HCT116 (cell line): ENCODE data around the gene CLP1. TPM values are rescaled to one million over a fixed set of nuclear protein-coding genes. Genes with fewer than 3 reads are reported as not detected.

ENCODE experiments used
- ATAC-seq: fragments of 200-7000 bp; cut with Tn5 transposase; 2 replicates; pipeline ENCODE4 v1.9.1; 2020; ENCODE audit warnings: mild to moderate bottlenecking, moderate library complexity
- BruUV-seq: library from RNA; stranded (reverse); fragments of 400-500 nt; replicated peaks from 2 replicates; lab custom pipeline; 2021; lab: Mats Ljungman, UMichigan
- CTCF ChIA-PET: fragments of 300-600 bp; sonication (Branson Sonifier 250); formaldehyde crosslinking; loops from one replicate; lab custom pipeline; 2021; ENCODE audit warnings: antibody characterized with exemption; lab: Charles Lee
- POLR2A ChIA-PET: fragments of 300-600, 350-600 bp; sonication (Branson Sonifier 250); formaldehyde crosslinking; loops from one replicate; lab custom pipeline; 2021; ENCODE audit warnings: antibody characterized with exemption; lab: Charles Lee
- RAD21 ChIA-PET, 2 experiments: fragments of 300-600 bp; sonication (Branson Sonifier 250); formaldehyde crosslinking; loops; one replicate each; lab custom pipeline; 2023; ENCODE audit warnings: low total read pairs in 2 of 2; ENCODE audit not compliant: uncharacterized antibody in 2 of 2, unreplicated experiment in 2 of 2, low non-redundant PET in 1 of 2; lab: Charles Lee
- DNase-seq: peaks from one replicate; pipeline ENCODE4 v3.0.0-alpha.2; 2010; ENCODE audit warnings: low read depth, low spot score
- H2AFZ ChIP-seq: fragments of 200-600 bp; shearing (Covaris generic), sonication (generic); 2 replicates; pipeline ENCODE4 v1.6.1; 2017; ENCODE audit warnings: low read depth, mixed run types, mixed read lengths, antibody characterized with exemption, low read length; ENCODE audit not compliant: poor library complexity, severe bottlenecking
- H3K27ac ChIP-seq: 2 replicates; pipeline ENCODE4 v1.5.1; 2012; ENCODE audit warnings: low read depth, low read length
- H3K27me3 ChIP-seq: fragments of 200-600 bp; sonication (generic); 2 replicates; pipeline ENCODE4 v1.6.1; 2016; ENCODE audit warnings: mixed run types, low read length, mixed read lengths; ENCODE audit not compliant: insufficient read depth
- H3K36me3 ChIP-seq, 2 experiments: fragments of 200-500 bp in 1 of 2; fragments of 200-600 bp in 1 of 2; sonication (Bioruptor generic) in 1 of 2; sonication (generic) in 1 of 2; 2 replicates each; pipeline versions ENCODE4 v1.5.1 to v1.6.1; 2014 to 2016; ENCODE audit warnings: low read length in 2 of 2, inconsistent platforms in 1 of 2, mixed read lengths in 1 of 2, mixed run types in 1 of 2; ENCODE audit not compliant: insufficient read depth in 2 of 2, control insufficient read depth in 1 of 2
- H3K4me1 ChIP-seq, 2 experiments: fragments of 200-600 bp in 1 of 2; sonication (generic) in 1 of 2; 2 replicates each; pipeline versions ENCODE4 v1.5.1 to v1.6.1; 2012 to 2017; ENCODE audit warnings: low read length in 2 of 2, inconsistent platforms in 1 of 2, mild to moderate bottlenecking in 1 of 2, mixed read lengths in 1 of 2, mixed run types in 1 of 2, moderate library complexity in 1 of 2; ENCODE audit not compliant: insufficient read depth in 2 of 2, control insufficient read depth in 1 of 2
- H3K4me2 ChIP-seq: fragments of 200-600 bp; sonication (generic); 2 replicates; pipeline ENCODE4 v1.6.1; 2017; ENCODE audit warnings: mixed run types, low read length, mixed read lengths
- H3K4me3 ChIP-seq, 2 experiments: fragments of 200-600 bp in 1 of 2; sonication (generic) in 1 of 2; replicated peaks in 1 of 2; 2 replicates each; pipeline ENCODE4 v1.5.1; 2011 to 2016; ENCODE audit warnings: low read length in 2 of 2, control low read depth in 1 of 2, low read depth in 1 of 2, mild to moderate bottlenecking in 1 of 2, mixed read lengths in 1 of 2, mixed run types in 1 of 2
- H3K79me2 ChIP-seq: fragments of 200-600 bp; sonication (generic); 2 replicates; pipeline ENCODE4 v1.6.1; 2017; ENCODE audit warnings: mild to moderate bottlenecking, mixed run types, low read length, moderate library complexity, mixed read lengths; ENCODE audit not compliant: insufficient read depth
- H3K9ac ChIP-seq: fragments of 200-600 bp; sonication (generic); 2 replicates; pipeline ENCODE4 v1.6.1; 2016; ENCODE audit warnings: low read length, mixed read lengths
- H3K9me2 ChIP-seq: fragments of 200-600 bp; sonication (generic), shearing (Covaris generic); 2 replicates; pipeline ENCODE4 v1.6.1; 2017; ENCODE audit warnings: mixed run types, mild to moderate bottlenecking, moderate library complexity; ENCODE audit not compliant: insufficient read depth
- H3K9me3 ChIP-seq, 2 experiments: fragments of 200-500 bp in 1 of 2; fragments of 200-600 bp in 1 of 2; sonication (Bioruptor generic) in 1 of 2; sonication (generic) in 1 of 2; 2 replicates each; pipeline ENCODE4 v1.6.1; 2014 to 2017; ENCODE audit warnings: low read length in 2 of 2, mixed read lengths in 2 of 2, inconsistent platforms in 1 of 2, low read depth in 1 of 2, mild to moderate bottlenecking in 1 of 2, mixed run types in 1 of 2, moderate library complexity in 1 of 2; ENCODE audit not compliant: control insufficient read depth in 1 of 2, insufficient read depth in 1 of 2
- H4K20me1 ChIP-seq: fragments of 200-600 bp; sonication (generic), shearing (Covaris generic); 2 replicates; pipeline ENCODE4 v1.6.1; 2017; ENCODE audit warnings: mixed run types, mild to moderate bottlenecking, moderate library complexity; ENCODE audit not compliant: insufficient read depth
- CBX3 ChIP-seq: IDR thresholded peaks from 2 replicates; pipeline ENCODE4 v1.6.1; 2012; ENCODE audit warnings: low read depth
- EGR1 ChIP-seq: IDR thresholded peaks from 2 replicates; pipeline ENCODE4 v1.6.1; 2012; ENCODE audit warnings: low read depth
- ELF1 ChIP-seq: IDR thresholded peaks from 2 replicates; pipeline ENCODE4 v1.6.1; 2012; ENCODE audit warnings: low read depth, borderline replicate concordance
- EZH2phosphoT487 ChIP-seq: fragments of 200-600 bp; IDR thresholded peaks from 2 replicates; pipeline ENCODE4 v1.6.1; 2018; ENCODE audit warnings: antibody characterized with exemption, borderline replicate concordance
- RAD21 ChIP-seq: IDR thresholded peaks from 2 replicates; pipeline ENCODE4 v1.6.1; 2012; ENCODE audit warnings: low read depth, mild to moderate bottlenecking
- TCF7L2 ChIP-seq: IDR thresholded peaks from 2 replicates; pipeline ENCODE4 v1.7.0; 2011; ENCODE audit warnings: borderline replicate concordance, inconsistent platforms; ENCODE audit not compliant: insufficient read depth, insufficient read length; ENCODE audit errors: extremely low read depth
- intact Hi-C: fragments of 100-400 bp; cut with micrococcal nuclease; formaldehyde crosslinking; loops from 2 replicates; pipeline ENCODE4 v1.10.0; 2022
- total RNA-seq: library from RNA; stranded (reverse); gene quantifications from one replicate; pipeline ENCODE4 v1.2.1, GENCODE V29; 2021; ENCODE audit not compliant: unreplicated experiment
- TF ChIP-seq, protein P1 (sequence below): IDR thresholded peaks from 2 replicates; pipeline ENCODE4 v1.6.1; 2012
- TF ChIP-seq, protein P2 (sequence below): IDR thresholded peaks from 2 replicates; pipeline ENCODE4 v1.6.1; 2011; ENCODE audit warnings: mild to moderate bottlenecking, low read length, moderate library complexity; ENCODE audit not compliant: insufficient replicate concordance; ENCODE audit errors: extremely low read depth
- TF ChIP-seq, protein P3 (sequence below), 3 experiments: fragments of 200-600 bp in 1 of 3; sonication (generic) in 1 of 3; IDR thresholded peaks in 2 of 3; conservative IDR thresholded peaks in 1 of 3; 2 replicates each; pipeline ENCODE4 v1.5.1; 2012 to 2017; ENCODE audit warnings: low read depth in 2 of 3, low read length in 2 of 3, antibody characterized with exemption in 1 of 3, borderline replicate concordance in 1 of 3, control low read depth in 1 of 3, mild to moderate bottlenecking in 1 of 3, mixed read lengths in 1 of 3, mixed run types in 1 of 3, moderate library complexity in 1 of 3; ENCODE audit not compliant: insufficient read depth in 1 of 3
- TF ChIP-seq, protein P4 (sequence below): IDR thresholded peaks from 2 replicates; pipeline ENCODE4 v1.6.1; 2012

CLP1 gene
- total RNA-seq, 1 experiment from 2014 or later = 17.7 TPM

DNA sequence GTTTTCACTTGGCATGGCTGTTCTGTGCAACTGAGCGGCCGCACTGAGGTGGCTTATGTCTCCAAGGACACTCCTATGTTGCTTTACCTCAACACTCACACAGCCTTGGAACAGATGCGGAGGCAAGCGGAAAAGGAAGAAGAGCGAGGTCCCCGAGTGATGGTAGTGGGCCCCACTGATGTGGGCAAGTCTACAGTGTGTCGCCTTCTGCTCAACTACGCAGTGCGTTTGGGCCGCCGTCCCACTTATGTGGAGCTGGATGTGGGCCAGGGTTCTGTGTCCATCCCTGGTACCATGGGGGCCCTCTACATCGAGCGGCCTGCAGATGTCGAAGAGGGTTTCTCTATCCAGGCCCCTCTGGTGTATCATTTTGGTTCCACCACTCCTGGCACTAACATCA lies 2.1 kb downstream of the CLP1 start:
- peaks cover 7 to 11% of the 10 kb centered on the region in 2 experiments; a peak in 3 of 4 replicates for H3K4me1 ChIP-seq
- H3K9ac ChIP-seq = no peak overlapping the region
- H3K9me3 ChIP-seq = no peaks in the 10 kb centered on the region
- no peak overlapping the region for H2AFZ ChIP-seq
- TF ChIP-seq, protein P1, sequence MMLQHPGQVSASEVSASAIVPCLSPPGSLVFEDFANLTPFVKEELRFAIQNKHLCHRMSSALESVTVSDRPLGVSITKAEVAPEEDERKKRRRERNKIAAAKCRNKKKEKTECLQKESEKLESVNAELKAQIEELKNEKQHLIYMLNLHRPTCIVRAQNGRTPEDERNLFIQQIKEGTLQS = no peak
- TF ChIP-seq RAD21 (no peak), EZH2phosphoT487 (no peak), TCF7L2 (no peak), EGR1 (no peak), ELF1 (no peak), CBX3 (no peak)
- TF ChIP-seq, protein P2, sequence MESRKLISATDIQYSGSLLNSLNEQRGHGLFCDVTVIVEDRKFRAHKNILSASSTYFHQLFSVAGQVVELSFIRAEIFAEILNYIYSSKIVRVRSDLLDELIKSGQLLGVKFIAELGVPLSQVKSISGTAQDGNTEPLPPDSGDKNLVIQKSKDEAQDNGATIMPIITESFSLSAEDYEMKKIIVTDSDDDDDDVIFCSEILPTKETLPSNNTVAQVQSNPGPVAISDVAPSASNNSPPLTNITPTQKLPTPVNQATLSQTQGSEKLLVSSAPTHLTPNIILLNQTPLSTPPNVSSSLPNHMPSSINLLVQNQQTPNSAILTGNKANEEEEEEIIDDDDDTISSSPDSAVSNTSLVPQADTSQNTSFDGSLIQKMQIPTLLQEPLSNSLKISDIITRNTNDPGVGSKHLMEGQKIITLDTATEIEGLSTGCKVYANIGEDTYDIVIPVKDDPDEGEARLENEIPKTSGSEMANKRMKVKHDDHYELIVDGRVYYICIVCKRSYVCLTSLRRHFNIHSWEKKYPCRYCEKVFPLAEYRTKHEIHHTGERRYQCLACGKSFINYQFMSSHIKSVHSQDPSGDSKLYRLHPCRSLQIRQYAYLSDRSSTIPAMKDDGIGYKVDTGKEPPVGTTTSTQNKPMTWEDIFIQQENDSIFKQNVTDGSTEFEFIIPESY = no peak
- TF ChIP-seq, protein P3, sequence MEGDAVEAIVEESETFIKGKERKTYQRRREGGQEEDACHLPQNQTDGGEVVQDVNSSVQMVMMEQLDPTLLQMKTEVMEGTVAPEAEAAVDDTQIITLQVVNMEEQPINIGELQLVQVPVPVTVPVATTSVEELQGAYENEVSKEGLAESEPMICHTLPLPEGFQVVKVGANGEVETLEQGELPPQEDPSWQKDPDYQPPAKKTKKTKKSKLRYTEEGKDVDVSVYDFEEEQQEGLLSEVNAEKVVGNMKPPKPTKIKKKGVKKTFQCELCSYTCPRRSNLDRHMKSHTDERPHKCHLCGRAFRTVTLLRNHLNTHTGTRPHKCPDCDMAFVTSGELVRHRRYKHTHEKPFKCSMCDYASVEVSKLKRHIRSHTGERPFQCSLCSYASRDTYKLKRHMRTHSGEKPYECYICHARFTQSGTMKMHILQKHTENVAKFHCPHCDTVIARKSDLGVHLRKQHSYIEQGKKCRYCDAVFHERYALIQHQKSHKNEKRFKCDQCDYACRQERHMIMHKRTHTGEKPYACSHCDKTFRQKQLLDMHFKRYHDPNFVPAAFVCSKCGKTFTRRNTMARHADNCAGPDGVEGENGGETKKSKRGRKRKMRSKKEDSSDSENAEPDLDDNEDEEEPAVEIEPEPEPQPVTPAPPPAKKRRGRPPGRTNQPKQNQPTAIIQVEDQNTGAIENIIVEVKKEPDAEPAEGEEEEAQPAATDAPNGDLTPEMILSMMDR (IDR thresholded peaks at IDR 0.05 in 2 of 3, conservative IDR thresholded peaks at IDR 0.05 in 1 of 3; ENCODE audit: borderline replicate concordance in 1 of 3, insufficient read depth in 1 of 3, low read depth in 2 of 3, low read length in 2 of 3) = no peak
- TF ChIP-seq, protein P4, sequence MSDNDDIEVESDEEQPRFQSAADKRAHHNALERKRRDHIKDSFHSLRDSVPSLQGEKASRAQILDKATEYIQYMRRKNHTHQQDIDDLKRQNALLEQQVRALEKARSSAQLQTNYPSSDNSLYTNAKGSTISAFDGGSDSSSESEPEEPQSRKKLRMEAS = no peak
- TF ChIP-seq, all 23 proteins: peak for 0
- intact Hi-C loops = loop anchor here (5.0 to 10.0 kb wide), 2 partner anchors 628 to 1895 kb away; no protein-coding TSS in a partner anchor
- RAD21 ChIA-PET = no interaction called here
- no peaks in the 10 kb centered on the region for H3K27me3 ChIP-seq
- H3K36me3 ChIP-seq = peaks cover 11 to 18% of the 10 kb centered on the region in 2 experiments; a peak in 3 of 4 replicates
- H3K4me3 ChIP-seq = no peak overlapping the region
- no peaks in the 10 kb centered on the region for H3K9me2 ChIP-seq
- H3K27ac ChIP-seq = no peak overlapping the region
- no peak for ATAC-seq
- POLR2A ChIA-PET = no interaction called here
- peaks cover 31% of the 10 kb centered on the region for H3K79me2 ChIP-seq
- BruUV-seq = no TSS peak
- CTCF ChIA-PET = no interaction called here
- H4K20me1 ChIP-seq = no peaks in the 10 kb centered on the region
- no peak overlapping the region for H3K4me2 ChIP-seq
- DNase-seq = no peak
